ENCODE data around the gene DNM1. TPM values are rescaled to one million over a fixed set of nuclear protein-coding genes. Genes with fewer than 3 reads are reported as not detected.

Gene DNM1
- polyA plus RNA-seq, 1 donor, result 231 TPM

- no peak for DNase-seq
These were observed 73.5 kb downstream of the DNM1 start for GRCh38 chr9:128276574-128277270.

- peak; percentile 13 for DNase-seq
These were observed 76.2 kb downstream of the DNM1 start for GRCh38 chr9:128279088-128280073.

GRCh38 chr9:128280084-128280622, 77.0 kb downstream of the DNM1 start:
- no peak for DNase-seq

- no peak for DNase-seq
These were observed 79.3 kb downstream of the DNM1 start for GRCh38 chr9:128282500-128282899.

GRCh38 chr9:128285033-128285784, 82.0 kb downstream of the DNM1 start:
- DNase-seq, result no peak

GRCh38 chr9:128286440-128286839, 83.3 kb downstream of the DNM1 start:
- DNase-seq, result no peak

GRCh38 chr9:128288273-128289004, 85.3 kb downstream of the DNM1 start:
- DNase-seq, result no peak

DNA sequence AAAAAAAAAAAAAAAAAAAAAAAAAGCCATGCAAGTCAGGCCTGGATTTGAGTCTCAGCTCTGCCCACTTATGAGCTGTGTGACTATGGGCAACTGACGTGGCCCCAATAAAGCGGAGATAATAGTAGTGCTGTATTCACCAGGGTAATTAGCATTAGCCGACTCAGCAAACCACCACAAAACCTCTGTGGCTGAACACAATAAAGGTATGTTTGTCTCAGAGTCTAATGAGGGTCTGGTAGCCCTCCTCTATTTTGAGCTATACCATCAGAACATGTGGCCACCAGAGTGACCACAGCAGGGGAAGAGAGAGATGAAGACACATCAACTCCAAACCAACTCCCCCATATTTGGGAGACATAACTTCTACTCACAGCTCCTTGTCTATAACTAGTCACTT, 88.8 kb downstream of the DNM1 start:
- DNase-seq, result no peak

- DNase-seq, result no peak
These were observed 89.9 kb downstream of the DNM1 start for GRCh38 chr9:128293091-128293490.

DNA sequence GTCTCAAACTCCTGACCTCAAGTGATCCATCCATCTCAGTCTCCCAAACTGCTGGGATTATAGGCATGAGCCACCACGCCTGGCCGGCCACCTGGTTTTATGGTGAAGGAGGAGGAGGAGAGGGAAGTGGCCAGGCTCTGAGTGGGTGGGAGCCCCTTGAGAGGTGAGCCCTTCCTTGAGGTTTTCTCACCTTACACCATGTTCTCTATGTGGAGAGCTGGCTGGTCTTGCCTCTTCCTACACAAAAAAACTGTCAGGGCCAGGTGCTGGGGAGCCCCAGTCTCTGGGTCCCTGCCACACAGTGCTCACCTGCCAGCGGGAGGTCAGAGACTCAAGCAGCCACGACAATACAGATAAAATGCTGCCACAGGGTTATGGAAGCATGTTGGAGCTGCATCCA, 91.0 kb downstream of the DNM1 start:
- no peak for DNase-seq

GRCh38 chr9:128296340-128297220, 93.4 kb downstream of the DNM1 start:
- DNase-seq, result no peak

DNA sequence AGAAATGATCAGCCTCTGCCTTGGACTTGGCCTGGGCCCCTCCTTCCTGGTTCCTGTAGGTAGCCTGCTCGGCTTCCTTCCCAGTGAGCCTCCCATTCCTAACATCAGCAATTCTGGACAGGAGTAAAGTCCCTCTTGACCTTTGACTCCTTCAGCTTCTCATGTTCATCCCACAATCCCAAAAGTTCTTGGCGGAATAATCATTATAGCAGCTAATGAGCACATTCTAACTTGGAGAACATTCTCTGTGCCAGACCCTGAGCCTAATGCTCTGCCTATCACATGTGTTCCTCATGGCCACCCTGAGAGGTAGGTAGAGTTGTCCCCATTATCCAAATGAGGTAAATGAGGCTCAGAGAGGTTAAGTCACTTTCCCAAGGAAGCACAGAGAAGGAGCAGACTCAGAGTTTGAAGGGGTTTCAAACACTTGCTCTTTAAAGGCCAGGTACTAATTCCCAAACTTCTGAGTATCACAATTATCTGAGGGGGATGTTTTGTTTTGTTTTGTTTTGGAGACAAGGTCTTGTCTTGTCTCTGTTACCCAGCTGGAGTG, 94.1 kb downstream of the DNM1 start:
- DNase-seq, result no peak

DNA sequence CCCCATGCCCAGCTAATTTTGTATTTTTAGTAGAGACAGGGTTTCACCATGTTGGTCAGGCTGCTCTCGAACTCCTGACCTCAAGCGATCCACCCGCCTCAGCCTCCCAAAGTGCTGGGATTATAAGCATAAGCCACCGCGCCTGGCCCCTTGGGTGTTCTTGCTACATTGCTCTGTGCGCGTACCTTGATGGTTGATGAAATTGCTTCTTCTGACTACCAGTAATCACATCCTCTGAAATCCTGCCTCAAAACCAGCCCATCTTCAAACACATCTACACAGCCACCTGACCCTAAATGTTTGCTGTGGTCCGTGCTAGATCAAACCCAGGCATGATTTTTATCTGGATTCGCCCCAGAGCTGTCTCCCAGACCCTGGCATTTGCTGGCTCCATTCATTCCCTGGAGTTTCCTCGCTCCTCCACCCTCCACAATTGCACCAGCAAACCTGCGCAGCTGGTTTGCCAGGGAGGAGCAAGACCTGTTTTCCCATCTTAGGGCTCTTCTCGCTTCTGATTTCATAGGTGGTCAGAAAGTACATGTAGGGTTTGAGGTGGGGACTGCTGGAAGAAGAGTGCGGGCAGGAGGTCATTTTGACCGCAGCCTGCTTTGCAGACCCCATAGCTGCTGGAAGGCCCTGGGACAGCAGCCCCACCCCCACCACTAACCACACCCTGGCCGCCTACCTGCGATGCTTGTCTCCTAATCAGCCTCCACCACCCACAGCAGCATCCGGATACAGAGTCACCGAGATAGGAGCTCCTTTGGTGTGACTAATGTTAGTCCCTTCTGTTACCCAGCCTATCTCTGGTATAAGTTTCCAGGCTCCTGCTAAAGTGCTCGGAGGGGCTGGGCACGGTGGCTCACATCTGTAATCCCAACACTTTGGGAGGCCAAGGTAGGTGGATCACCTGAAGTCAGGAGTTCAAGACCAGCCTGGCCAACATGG, 95.6 kb downstream of the DNM1 start:
- no peak for DNase-seq

DNA sequence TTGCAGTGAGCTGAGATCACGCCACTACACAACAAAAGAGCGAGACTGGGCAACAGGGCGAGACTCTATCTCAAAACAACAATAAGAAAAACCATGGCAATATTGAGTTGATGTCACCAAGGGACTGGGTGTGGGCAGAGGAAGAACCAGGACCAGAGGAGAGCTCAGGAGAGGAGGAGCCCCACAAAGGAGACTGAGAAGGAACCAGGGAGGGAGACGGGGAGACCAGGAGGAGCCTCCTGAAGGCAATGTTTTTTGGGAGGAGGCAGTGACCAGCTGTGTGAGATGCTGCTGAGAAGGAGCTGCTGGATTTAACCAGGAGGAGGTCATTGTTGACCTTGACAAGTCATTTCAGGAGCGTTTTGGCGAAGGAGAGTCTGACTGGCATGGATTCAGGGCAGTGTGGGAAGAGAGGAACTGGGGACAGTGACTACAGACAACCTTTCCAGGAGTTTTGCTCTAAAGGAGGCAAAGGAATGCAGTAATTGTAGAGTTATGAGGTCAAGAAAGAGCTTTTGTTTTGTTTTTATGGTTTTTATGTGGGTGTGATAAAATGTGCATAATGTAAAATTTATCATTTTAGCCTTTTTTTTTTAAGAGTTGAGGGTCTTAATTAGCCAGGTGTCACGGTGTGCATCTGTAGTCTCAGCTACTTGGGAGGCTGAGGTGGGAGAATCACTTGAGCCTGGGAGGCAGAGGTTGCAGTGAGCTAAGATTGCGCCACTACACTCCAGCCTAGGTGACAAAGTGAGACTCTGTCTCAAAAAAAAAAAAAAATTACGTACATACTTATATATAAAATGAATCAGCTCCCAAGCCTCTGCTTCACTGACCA, 101.2 kb downstream of the DNM1 start:
- no peak for DNase-seq

All from left kidney (tissue), 2 donors.